Measurements from ENCODE around the gene SHC4. TPM values are rescaled to one million over a fixed set of nuclear protein-coding genes. Genes with fewer than 3 reads are reported as not detected.

SHC4 gene
- total and polyA plus RNA-seq, 7 experiments from 2014 or later, result 1.2 TPM; not detected in 6

- H3K4me1 Mint-ChIP-seq, result no peaks in the 10 kb centered on the region
- no peaks in the 10 kb centered on the region for H3K9me3 ChIP-seq (ENCODE audit: control insufficient read depth in 2 of 3, low read length in 3 of 3)
- ChIA-PET CTCF (no interaction called here), POLR2A (no interaction called here)
- H3K4me1 ChIP-seq (ENCODE audit: control insufficient read depth in 2 of 2, insufficient read depth in 2 of 2, low read length in 2 of 2), result no peaks in the 10 kb centered on the region
- H3K27me3 ChIP-seq (ENCODE audit: control insufficient read depth in 2 of 2, insufficient read depth in 2 of 2, low read length in 2 of 2), result no peaks in the 10 kb centered on the region
- peaks cover 2 to 12% (median 6%) of the 10 kb centered on the region in 5 donors for H3K27me3 Mint-ChIP-seq
- DNase-seq, result no peak
- H3K9me3 Mint-ChIP-seq, result peaks cover 0 to 9% (median 0%) of the 10 kb centered on the region in 11 donors
- intact Hi-C loops (cut with micrococcal nuclease), result no loop called here
- ATAC-seq, result no peak
- H3K27ac Mint-ChIP-seq, result no peak overlapping the region
- no peak overlapping the region for H3K4me3 Mint-ChIP-seq
- no peak overlapping the region for H3K4me3 ChIP-seq (ENCODE audit: low read length)
- H3K36me3 Mint-ChIP-seq, result peaks cover 0 to 5% (median 1%) of the 10 kb centered on the region in 5 donors
- H3K27ac ChIP-seq (ENCODE audit: low read depth, low read length), result no peak overlapping the region
- H3K36me3 ChIP-seq (ENCODE audit: control insufficient read depth in 2 of 3, insufficient read depth in 3 of 3, low read length in 3 of 3), result no peaks in the 10 kb centered on the region
Observed at GRCh38 chr15:48845123-48845522, 118.6 kb downstream of the SHC4 start.

DNA sequence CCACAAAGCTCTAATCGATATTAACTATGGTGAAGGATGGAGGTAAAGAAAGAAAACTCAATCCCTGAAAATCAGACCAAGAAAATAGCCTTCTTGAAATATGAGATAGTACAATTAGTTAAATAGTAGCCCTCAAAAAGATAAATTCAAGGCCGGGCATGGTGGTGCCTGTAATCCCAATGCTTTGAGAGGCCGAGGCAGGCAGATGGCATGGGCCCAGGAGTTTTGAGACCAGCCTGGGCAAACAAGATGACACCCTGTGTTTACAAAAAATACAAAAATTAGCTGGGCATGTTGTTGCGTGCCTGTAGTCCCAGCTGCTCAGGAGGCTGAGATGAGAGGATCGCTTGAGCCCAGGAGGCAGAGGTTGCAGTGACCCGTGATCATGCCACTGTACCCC, 121.2 kb downstream of the SHC4 start:
- Histone ChIP-seq H3K4me1 (ENCODE audit: control insufficient read depth in 2 of 2, insufficient read depth in 2 of 2, low read length in 2 of 2) (no peaks in the 10 kb centered on the region), H3K27ac (ENCODE audit: low read depth, low read length) (no peak overlapping the region), H3K4me3 (ENCODE audit: low read length) (no peak overlapping the region), H3K27me3 (ENCODE audit: control insufficient read depth in 2 of 2, insufficient read depth in 2 of 2, low read length in 2 of 2) (no peaks in the 10 kb centered on the region), H3K9me3 (ENCODE audit: control insufficient read depth in 2 of 3, low read length in 3 of 3) (no peaks in the 10 kb centered on the region), H3K36me3 (ENCODE audit: control insufficient read depth in 2 of 3, insufficient read depth in 3 of 3, low read length in 3 of 3) (no peaks in the 10 kb centered on the region)
- ChIA-PET POLR2A (no interaction called here), CTCF (no interaction called here)
- H3K27me3 Mint-ChIP-seq, result peaks cover 0 to 17% (median 5%) of the 10 kb centered on the region in 5 donors
- DNase-seq (no peak), ATAC-seq (no peak)
- H3K4me3 Mint-ChIP-seq, result no peak overlapping the region
- H3K4me1 Mint-ChIP-seq, result no peaks in the 10 kb centered on the region
- H3K36me3 Mint-ChIP-seq, result no peaks in the 10 kb centered on the region
- intact Hi-C loops (cut with micrococcal nuclease), result no loop called here
- peaks cover 0 to 9% (median 0%) of the 10 kb centered on the region in 11 donors for H3K9me3 Mint-ChIP-seq
- no peak overlapping the region for H3K27ac Mint-ChIP-seq

DNA sequence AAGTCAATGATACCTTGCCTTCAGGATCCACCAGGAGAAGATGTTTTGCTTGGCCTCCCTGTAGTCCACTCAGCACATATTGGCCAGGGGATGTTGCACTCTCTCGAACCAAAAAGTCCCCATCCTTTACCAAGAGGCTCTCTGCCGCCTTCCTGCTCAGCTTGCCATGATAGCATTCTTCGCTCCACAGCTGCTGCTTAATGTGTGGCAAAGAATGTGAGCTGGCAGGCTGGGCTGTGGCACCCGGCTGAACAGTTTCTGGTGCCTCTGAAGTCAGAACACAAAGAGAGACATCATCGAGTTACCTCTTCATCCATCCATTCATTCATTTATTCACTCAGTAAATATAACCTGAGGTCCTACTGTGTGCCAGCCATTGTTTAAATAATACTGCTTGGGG, 129.0 kb downstream of the SHC4 start:
- Mint-ChIP-seq H3K27ac (no peak overlapping the region), H3K27me3 (peaks cover 12 to 45% (median 27%) of the 10 kb centered on the region in 5 donors), H3K9me3 (peaks cover 3 to 33% (median 18%) of the 10 kb centered on the region in 11 donors), H3K4me1 (no peaks in the 10 kb centered on the region), H3K36me3 (peaks cover 0 to 18% (median 4%) of the 10 kb centered on the region in 5 donors), H3K4me3 (no peak overlapping the region)
- no peak for ATAC-seq
- intact Hi-C loops (cut with micrococcal nuclease), result no loop called here
- H3K9me3 ChIP-seq (ENCODE audit: control insufficient read depth in 2 of 3, low read length in 3 of 3), result peaks cover 0 to 5% (median 0%) of the 10 kb centered on the region in 3 experiments
- H3K4me3 ChIP-seq (ENCODE audit: low read length), result no peak overlapping the region
- H3K27ac ChIP-seq (ENCODE audit: low read depth, low read length), result no peak overlapping the region
- no peaks in the 10 kb centered on the region for H3K27me3 ChIP-seq (ENCODE audit: control insufficient read depth in 2 of 2, insufficient read depth in 2 of 2, low read length in 2 of 2)
- H3K4me1 ChIP-seq (ENCODE audit: control insufficient read depth in 2 of 2, insufficient read depth in 2 of 2, low read length in 2 of 2), result no peaks in the 10 kb centered on the region
- CTCF ChIA-PET, result no interaction called here
- H3K36me3 ChIP-seq (ENCODE audit: control insufficient read depth in 2 of 3, insufficient read depth in 3 of 3, low read length in 3 of 3), result no peaks in the 10 kb centered on the region
- DNase-seq, result no peak
- POLR2A ChIA-PET, result no interaction called here

GRCh38 chr15:48833526-48834239, 130.0 kb downstream of the SHC4 start:
- H3K9me3 ChIP-seq (ENCODE audit: control insufficient read depth in 2 of 3, low read length in 3 of 3), result peaks cover 0 to 5% (median 0%) of the 10 kb centered on the region in 3 experiments
- no peak for ATAC-seq
- no peak for DNase-seq
- no peaks in the 10 kb centered on the region for H3K4me1 ChIP-seq (ENCODE audit: control insufficient read depth in 2 of 2, insufficient read depth in 2 of 2, low read length in 2 of 2)
- ChIA-PET CTCF (no interaction called here), POLR2A (no interaction called here)
- H3K27me3 ChIP-seq (ENCODE audit: control insufficient read depth in 2 of 2, insufficient read depth in 2 of 2, low read length in 2 of 2), result no peaks in the 10 kb centered on the region
- Mint-ChIP-seq H3K27ac (no peak overlapping the region), H3K4me3 (no peak overlapping the region), H3K9me3 (peaks cover 3 to 33% (median 18%) of the 10 kb centered on the region in 11 donors), H3K36me3 (peaks cover 0 to 18% (median 4%) of the 10 kb centered on the region in 5 donors), H3K4me1 (no peaks in the 10 kb centered on the region), H3K27me3 (peaks cover 12 to 45% (median 27%) of the 10 kb centered on the region in 5 donors)
- H3K4me3 ChIP-seq (ENCODE audit: low read length), result no peak overlapping the region
- H3K36me3 ChIP-seq (ENCODE audit: control insufficient read depth in 2 of 3, insufficient read depth in 3 of 3, low read length in 3 of 3), result no peaks in the 10 kb centered on the region
- no peak overlapping the region for H3K27ac ChIP-seq (ENCODE audit: low read depth, low read length)
- intact Hi-C loops (cut with micrococcal nuclease), result no loop called here

DNA sequence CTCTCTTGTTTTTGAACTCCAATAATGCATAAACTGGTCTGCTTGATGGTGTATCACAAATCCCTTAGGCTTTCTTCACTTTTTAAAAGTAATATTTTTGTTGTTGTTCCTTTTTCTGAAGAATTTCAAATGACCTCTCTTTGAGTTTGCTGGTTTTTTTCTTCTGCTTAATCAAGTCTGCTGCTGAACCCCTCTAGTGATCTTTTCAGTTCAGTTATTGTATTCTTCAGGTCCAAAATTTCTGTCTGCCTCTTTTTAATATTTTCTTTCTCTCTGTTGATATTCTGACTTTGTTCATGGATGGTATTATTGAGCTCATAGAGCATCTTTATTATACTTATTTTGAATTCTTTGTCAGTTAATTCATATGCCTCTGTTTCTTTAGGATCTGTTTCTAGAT, 131.1 kb downstream of the SHC4 start:
- Mint-ChIP-seq H3K27me3 (peaks cover 11 to 35% (median 24%) of the 10 kb centered on the region in 5 donors), H3K4me1 (no peaks in the 10 kb centered on the region), H3K36me3 (peaks cover 0 to 18% (median 4%) of the 10 kb centered on the region in 5 donors), H3K27ac (no peak overlapping the region), H3K4me3 (no peak overlapping the region), H3K9me3 (peaks cover 3 to 33% (median 18%) of the 10 kb centered on the region in 11 donors)
- no peaks in the 10 kb centered on the region for H3K36me3 ChIP-seq (ENCODE audit: control insufficient read depth in 2 of 3, insufficient read depth in 3 of 3, low read length in 3 of 3)
- ATAC-seq (no peak), DNase-seq (no peak)
- H3K27ac ChIP-seq (ENCODE audit: low read depth, low read length), result no peak overlapping the region
- ChIA-PET CTCF (no interaction called here), POLR2A (no interaction called here)
- H3K27me3 ChIP-seq (ENCODE audit: control insufficient read depth in 2 of 2, insufficient read depth in 2 of 2, low read length in 2 of 2), result no peaks in the 10 kb centered on the region
- intact Hi-C loops (cut with micrococcal nuclease), result no loop called here
- H3K4me1 ChIP-seq (ENCODE audit: control insufficient read depth in 2 of 2, insufficient read depth in 2 of 2, low read length in 2 of 2), result no peaks in the 10 kb centered on the region
- H3K9me3 ChIP-seq (ENCODE audit: control insufficient read depth in 2 of 3, low read length in 3 of 3), result peaks cover 0 to 5% (median 0%) of the 10 kb centered on the region in 3 experiments
- H3K4me3 ChIP-seq (ENCODE audit: low read length), result no peak overlapping the region

DNA sequence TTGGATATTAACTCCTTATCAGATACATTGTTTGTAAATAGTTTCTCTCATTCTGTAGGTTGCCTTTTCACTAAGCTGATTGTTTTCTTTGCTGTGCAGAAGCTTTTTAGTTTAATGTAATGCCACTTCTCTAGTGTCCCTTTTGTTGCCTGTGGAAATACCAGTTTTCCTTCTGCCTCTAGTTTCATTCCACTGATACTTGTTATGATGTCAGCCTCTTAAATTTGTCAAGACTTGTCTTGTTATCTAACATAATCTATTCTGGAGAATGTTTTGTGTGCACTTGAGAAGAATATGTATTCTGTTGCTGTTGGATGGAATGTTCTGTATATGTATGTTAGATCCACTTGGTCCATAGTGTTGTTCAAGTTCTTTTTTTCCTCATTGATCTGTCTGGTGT, 134.8 kb downstream of the SHC4 start:
- H3K27me3 Mint-ChIP-seq, result peaks cover 10 to 27% (median 18%) of the 10 kb centered on the region in 5 donors
- H3K4me1 ChIP-seq (ENCODE audit: control insufficient read depth in 2 of 2, insufficient read depth in 2 of 2, low read length in 2 of 2), result no peaks in the 10 kb centered on the region
- H3K36me3 ChIP-seq (ENCODE audit: control insufficient read depth in 2 of 3, insufficient read depth in 3 of 3, low read length in 3 of 3), result no peaks in the 10 kb centered on the region
- H3K9me3 ChIP-seq (ENCODE audit: control insufficient read depth in 2 of 3, low read length in 3 of 3), result peaks cover 0 to 5% (median 0%) of the 10 kb centered on the region in 3 experiments
- H3K9me3 Mint-ChIP-seq, result peaks cover 3 to 26% (median 17%) of the 10 kb centered on the region in 11 donors
- intact Hi-C loops (cut with micrococcal nuclease), result no loop called here
- no peak overlapping the region for H3K4me3 Mint-ChIP-seq
- H3K4me3 ChIP-seq (ENCODE audit: low read length), result no peak overlapping the region
- ChIA-PET POLR2A (no interaction called here), CTCF (no interaction called here)
- no peak for ATAC-seq
- no peak for DNase-seq
- H3K27ac Mint-ChIP-seq, result no peak overlapping the region
- peaks cover 0 to 15% (median 4%) of the 10 kb centered on the region in 5 donors for H3K36me3 Mint-ChIP-seq
- no peaks in the 10 kb centered on the region for H3K4me1 Mint-ChIP-seq
- H3K27me3 ChIP-seq (ENCODE audit: control insufficient read depth in 2 of 2, insufficient read depth in 2 of 2, low read length in 2 of 2), result no peaks in the 10 kb centered on the region
- H3K27ac ChIP-seq (ENCODE audit: low read depth, low read length), result no peak overlapping the region

- no peak for ATAC-seq
- Histone ChIP-seq H3K9me3 (ENCODE audit: control insufficient read depth in 2 of 3, low read length in 3 of 3) (peaks cover 0 to 5% (median 0%) of the 10 kb centered on the region in 3 experiments), H3K4me1 (ENCODE audit: control insufficient read depth in 2 of 2, insufficient read depth in 2 of 2, low read length in 2 of 2) (no peaks in the 10 kb centered on the region), H3K4me3 (ENCODE audit: low read length) (no peak overlapping the region), H3K27me3 (ENCODE audit: control insufficient read depth in 2 of 2, insufficient read depth in 2 of 2, low read length in 2 of 2) (no peaks in the 10 kb centered on the region), H3K27ac (ENCODE audit: low read depth, low read length) (no peak overlapping the region), H3K36me3 (ENCODE audit: control insufficient read depth in 2 of 3, insufficient read depth in 3 of 3, low read length in 3 of 3) (no peaks in the 10 kb centered on the region)
- DNase-seq, result no peak
- CTCF ChIA-PET, result no interaction called here
- Mint-ChIP-seq H3K36me3 (peaks cover 0 to 12% (median 2%) of the 10 kb centered on the region in 5 donors), H3K9me3 (peaks cover 2 to 22% (median 14%) of the 10 kb centered on the region in 11 donors), H3K27ac (no peak overlapping the region), H3K4me1 (no peaks in the 10 kb centered on the region), H3K4me3 (no peak overlapping the region), H3K27me3 (peaks cover 10 to 26% (median 21%) of the 10 kb centered on the region in 5 donors)
- POLR2A ChIA-PET, result no interaction called here
- intact Hi-C loops (cut with micrococcal nuclease), result no loop called here
Observed at GRCh38 chr15:48828471-48828870, 135.2 kb downstream of the SHC4 start.
